CD4-positive, alpha-beta T cell (primary cell): ENCODE results near the gene LCA5L. TPM values are rescaled to one million over a fixed set of nuclear protein-coding genes. Genes with fewer than 3 reads are reported as not detected.
A peak's percentile ranks its signal among the peaks of the same experiment; 100 is the strongest.

Experiments
- ATAC-seq: fragments of 200-7000 bp; cut with Tn5 transposase; one replicate; pipeline ENCODE4 v1.10.0; 2022; ENCODE audit warnings: mild to moderate bottlenecking; ENCODE audit not compliant: poor library complexity
- CTCF ChIA-PET: fragments of 350-600 bp; sonication (Branson Sonifier 250); formaldehyde crosslinking; loops from one replicate; lab custom pipeline; 2021; ENCODE audit warnings: antibody characterized with exemption, inconsistent platforms; lab: Charles Lee
- POLR2A ChIA-PET: fragments of 350-600 bp; sonication (Branson Sonifier 250); formaldehyde crosslinking; loops from one replicate; lab custom pipeline; 2021; ENCODE audit warnings: antibody characterized with exemption, inconsistent platforms; lab: Charles Lee
- DNase-seq, 14 experiments: peaks; one replicate each; pipeline ENCODE4 v3.0.0-alpha.2; 2013 to 2020; ENCODE audit warnings: mixed read lengths in 2 of 14
- H3K27ac ChIP-seq, 2 donors: one replicate each; pipeline versions ENCODE4 v1.5.1 to v1.7.0; 2013; ENCODE audit warnings: low read length in 2 of 2, low read depth in 1 of 2, mild to moderate bottlenecking in 1 of 2
- H3K27me3 ChIP-seq, 2 experiments: 1 replicate in 1 of 2; 2 replicates in 1 of 2; pipeline versions ENCODE4 v1.6.1 to v1.7.0; 2013; ENCODE audit warnings: low read length in 2 of 2, control low read depth in 1 of 2, mild to moderate bottlenecking in 1 of 2, moderate library complexity in 1 of 2; ENCODE audit not compliant: insufficient read depth in 2 of 2, control insufficient read depth in 1 of 2
- H3K36me3 ChIP-seq: one replicate; pipeline ENCODE4 v1.6.1; 2013; ENCODE audit warnings: low read length, control low read depth; ENCODE audit not compliant: insufficient read depth
- H3K4me1 ChIP-seq: one replicate; pipeline ENCODE4 v1.6.1; 2013; ENCODE audit warnings: low read length, control low read depth; ENCODE audit not compliant: insufficient read depth
- H3K4me3 ChIP-seq: one replicate; pipeline ENCODE4 v1.5.1; 2013; ENCODE audit warnings: mild to moderate bottlenecking, low read length, moderate library complexity
- H3K9me3 ChIP-seq, 2 experiments: 1 replicate in 1 of 2; 2 replicates in 1 of 2; pipeline versions ENCODE4 v1.6.1 to v1.7.0; 2013; ENCODE audit warnings: low read length in 2 of 2, mild to moderate bottlenecking in 2 of 2, control low read depth in 1 of 2, moderate library complexity in 1 of 2; ENCODE audit not compliant: control insufficient read depth in 1 of 2, insufficient read depth in 1 of 2
- H3K27ac Mint-ChIP-seq: one replicate; pipeline ENCODE4 v1.8.0; 2020; ENCODE audit warnings: mixed read lengths
- H3K27me3 Mint-ChIP-seq: one replicate; pipeline ENCODE4 v1.8.0; 2021; ENCODE audit warnings: mixed read lengths
- H3K36me3 Mint-ChIP-seq: one replicate; pipeline ENCODE4 v1.8.0; 2021; ENCODE audit warnings: low read depth, mixed read lengths
- H3K4me1 Mint-ChIP-seq: one replicate; pipeline ENCODE4 v1.8.0; 2021; ENCODE audit warnings: low read depth, mixed read lengths
- H3K4me3 Mint-ChIP-seq: one replicate; pipeline ENCODE4 v1.8.0; 2020; ENCODE audit warnings: mild to moderate bottlenecking, mixed read lengths
- H3K9me3 Mint-ChIP-seq: one replicate; pipeline ENCODE4 v1.8.0; 2020; ENCODE audit warnings: mixed read lengths
- CTCF ChIP-seq: fragments of 200-600 bp; IDR thresholded peaks from one replicate; pipeline ENCODE4 v1.8.0; 2022; ENCODE audit warnings: antibody characterized with exemption, mild to moderate bottlenecking
- intact Hi-C, 2 experiments: fragments of 100-400 bp; cut with DNase I in 1 of 2; cut with micrococcal nuclease in 1 of 2; formaldehyde crosslinking; loops; one replicate each; pipeline versions ENCODE4 v1.15.1 to v1.9.0; 2023 to 2025; cut with DNase I, micrococcal nuclease
- total RNA-seq, 174 experiments: library from RNA in 2 of 174; stranded (reverse) in 2 of 174; gene quantifications; one replicate each; pipeline ENCODE4 v1.2.3 and lab custom pipeline; 2021 to 2026

The LCA5L gene
- total RNA-seq, 2 experiments from 2014 or later = 0.17 TPM; not detected in 1

GRCh38 chr21:39441502-39442475 is 3.8 kb downstream of the LCA5L start:
- Histone ChIP-seq H3K4me1 (peaks cover 11% of the 10 kb centered on the region), H3K9me3 (no peaks in the 10 kb centered on the region), H3K4me3 (no peak overlapping the region), H3K36me3 (no peaks in the 10 kb centered on the region), H3K27me3 (no peaks in the 10 kb centered on the region), H3K27ac (no peak overlapping the region)
- POLR2A ChIA-PET = no interaction called here
- intact Hi-C loops = loop anchor here (1.0 to 10.0 kb wide), 3 partner anchors 68 to 637 kb away; partner anchors contain the start of genes BRWD1 (in 1 of the 2) and ETS2 (in 1 of the 2)
- Mint-ChIP-seq H3K27me3 (peaks cover 27% of the 10 kb centered on the region), H3K36me3 (peaks cover 9% of the 10 kb centered on the region), H3K4me1 (peaks cover 15% of the 10 kb centered on the region), H3K27ac (no peak overlapping the region), H3K4me3 (peak overlapping the region; percentile 44), H3K9me3 (no peaks in the 10 kb centered on the region)
- TF ChIP-seq CTCF = peak; percentile 74
- ATAC-seq (peak; percentile 48), DNase-seq (peak in 9 of 14 experiments; percentile 5 to 65 (median 31))
- CTCF ChIA-PET = interaction anchor here (0.6 to 1.3 kb wide), 11 partner anchors 8 to 261 kb away, joined by 3 to 5 read pairs (median 3); no protein-coding TSS in a partner anchor

DNA sequence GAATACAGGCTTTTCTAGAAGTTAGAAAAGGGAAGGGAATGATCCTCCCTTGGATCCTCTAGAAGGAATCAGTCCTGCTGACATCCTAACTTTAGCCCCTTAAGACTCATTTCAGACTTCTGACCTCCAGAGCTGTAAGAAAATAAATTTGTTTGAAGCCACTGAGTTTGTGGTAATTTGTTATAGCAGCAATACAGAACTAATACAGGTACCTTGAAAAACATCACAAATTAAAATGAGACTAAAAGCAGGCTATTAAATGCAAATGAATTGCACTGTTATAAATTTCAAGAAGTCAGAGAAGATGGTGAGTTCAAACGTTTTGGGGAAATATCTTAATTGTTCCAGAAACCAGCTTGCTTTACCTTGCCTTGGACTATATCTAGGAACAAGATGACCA is 6.3 kb downstream of the LCA5L start:
- no peaks in the 10 kb centered on the region for H3K9me3 Mint-ChIP-seq
- Histone ChIP-seq H3K9me3 (no peaks in the 10 kb centered on the region), H3K4me1 (no peaks in the 10 kb centered on the region), H3K27ac (no peak overlapping the region), H3K27me3 (no peaks in the 10 kb centered on the region), H3K4me3 (no peak overlapping the region), H3K36me3 (no peaks in the 10 kb centered on the region)
- no peak for TF ChIP-seq CTCF
- ATAC-seq (no peak), DNase-seq (no peak)
- intact Hi-C loops = no loop called here
- H3K36me3 Mint-ChIP-seq = no peaks in the 10 kb centered on the region
- ChIA-PET CTCF (no interaction called here), POLR2A (no interaction called here)
- no peak overlapping the region for H3K27ac Mint-ChIP-seq
- H3K4me3 Mint-ChIP-seq = no peak overlapping the region
- H3K27me3 Mint-ChIP-seq = peaks cover 27% of the 10 kb centered on the region
- H3K4me1 Mint-ChIP-seq = no peaks in the 10 kb centered on the region

DNA sequence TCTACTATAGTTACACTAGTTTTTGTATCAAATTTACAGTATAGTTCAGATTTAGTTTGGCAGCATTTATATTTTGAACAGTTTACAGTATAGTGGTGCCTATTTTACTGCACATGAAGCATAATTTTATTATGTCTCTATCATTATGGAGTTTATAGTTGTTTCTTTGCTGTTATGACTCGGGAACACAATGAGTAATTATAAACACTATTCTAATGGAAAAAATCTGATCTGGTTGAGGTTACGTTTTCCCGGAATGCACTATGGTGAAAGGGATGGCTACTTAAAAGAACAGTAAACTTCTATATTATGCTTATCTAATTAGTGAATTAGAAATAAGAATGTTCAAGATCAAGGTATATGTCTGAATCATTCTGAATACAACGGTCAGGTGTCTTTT is 10.6 kb downstream of the LCA5L start:
- no peak overlapping the region for H3K4me3 Mint-ChIP-seq
- Histone ChIP-seq H3K36me3 (no peaks in the 10 kb centered on the region), H3K4me3 (no peak overlapping the region), H3K27me3 (no peaks in the 10 kb centered on the region), H3K27ac (no peak overlapping the region), H3K9me3 (no peaks in the 10 kb centered on the region), H3K4me1 (no peaks in the 10 kb centered on the region)
- TF ChIP-seq CTCF = no peak
- intact Hi-C loops = no loop called here
- no peaks in the 10 kb centered on the region for H3K36me3 Mint-ChIP-seq
- ChIA-PET CTCF (no interaction called here), POLR2A (no interaction called here)
- ATAC-seq (no peak), DNase-seq (no peak)
- H3K27me3 Mint-ChIP-seq = peaks cover 16% of the 10 kb centered on the region
- no peak overlapping the region for H3K27ac Mint-ChIP-seq
- H3K4me1 Mint-ChIP-seq = no peaks in the 10 kb centered on the region
- H3K9me3 Mint-ChIP-seq = no peaks in the 10 kb centered on the region
